ENCODE data around the gene COL23A1. TPM values are rescaled to one million over a fixed set of nuclear protein-coding genes. Genes with fewer than 3 reads are reported as not detected.

COL23A1 gene
- total RNA-seq, 1 experiment from 2014 or later = 0.12 TPM

DNA sequence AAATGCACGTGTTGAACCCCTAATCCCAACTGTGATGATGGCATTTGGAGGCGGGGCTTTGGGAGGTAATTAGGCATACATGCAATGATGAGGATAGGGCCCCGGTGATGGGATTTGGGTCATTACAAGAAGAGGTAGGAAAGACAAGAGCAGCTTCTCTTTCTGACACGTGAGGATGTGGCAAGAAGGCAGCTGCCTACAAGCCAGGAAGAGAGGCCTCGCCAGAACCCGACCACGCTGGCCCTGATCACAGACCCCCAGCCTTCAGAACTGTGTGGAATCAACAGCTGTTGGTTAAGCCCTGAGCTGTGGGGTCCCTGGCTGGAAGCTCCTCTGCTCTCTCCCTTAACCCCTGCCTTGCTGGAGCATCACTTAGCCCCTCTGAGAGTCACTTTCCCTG, 57.5 kb downstream of the COL23A1 start:
- DNase-seq (ENCODE audit: low read depth) = no peak

DNA sequence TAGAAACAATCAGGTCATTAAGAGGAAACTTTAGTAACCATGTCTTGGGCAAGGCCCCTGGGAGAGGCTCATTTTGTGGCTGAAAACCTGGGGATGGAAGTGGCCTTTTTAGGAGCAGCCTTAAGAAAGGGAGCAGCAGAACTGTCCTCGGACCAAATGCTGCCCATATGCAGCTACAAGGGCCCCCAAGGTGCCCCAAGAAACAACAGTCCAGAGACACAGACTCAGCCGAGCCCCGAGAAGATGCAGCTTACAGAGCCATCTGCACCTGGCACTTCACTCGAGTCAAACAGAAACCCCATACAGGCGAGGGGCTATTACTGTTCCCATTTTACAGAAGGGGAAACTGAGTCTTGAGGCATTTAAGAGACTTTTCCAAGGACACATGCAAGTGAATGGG, 58.0 kb downstream of the COL23A1 start:
- DNase-seq (ENCODE audit: low read depth) = no peak

DNA sequence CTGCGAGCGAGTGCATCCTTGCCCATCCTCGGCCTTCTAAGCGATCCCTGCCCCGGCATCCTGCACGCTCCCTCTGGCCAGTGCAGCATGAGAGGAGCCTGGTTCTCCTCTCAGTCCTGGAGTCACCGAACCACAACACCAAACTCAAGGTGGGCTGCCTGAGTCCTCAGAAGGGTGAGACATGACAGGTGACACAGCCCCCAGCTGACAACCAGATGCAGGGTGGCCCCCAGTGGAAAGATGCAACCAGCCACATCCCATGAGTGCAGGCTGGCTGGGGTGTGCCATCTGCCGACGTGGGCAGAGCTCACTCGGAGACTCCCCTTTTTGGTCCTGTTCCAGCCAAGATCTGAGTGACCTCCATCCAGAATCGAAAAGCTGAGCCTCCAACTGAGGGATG, 58.4 kb downstream of the COL23A1 start:
- no peak for DNase-seq (ENCODE audit: low read depth)

DNA sequence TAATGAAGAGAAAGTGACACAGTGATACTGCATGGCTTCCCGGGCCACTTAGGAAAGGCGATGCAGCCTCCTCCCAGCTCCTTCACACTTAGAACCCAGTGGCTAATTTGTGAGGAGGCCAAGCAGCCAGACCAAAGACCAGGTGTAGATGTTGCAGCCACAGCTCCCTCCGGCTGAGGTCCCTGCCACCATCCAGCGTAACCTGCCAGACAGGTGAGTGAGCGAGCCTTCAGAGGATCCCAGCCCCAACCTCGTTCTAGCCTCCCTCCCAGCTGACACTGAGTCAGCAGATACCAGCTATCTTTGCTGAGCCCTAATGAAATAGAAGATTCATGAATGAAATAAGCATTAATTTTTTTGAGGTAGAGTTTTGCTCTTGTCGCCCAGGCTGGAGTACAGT, 59.7 kb downstream of the COL23A1 start:
- no peak for DNase-seq (ENCODE audit: low read depth)

DNA sequence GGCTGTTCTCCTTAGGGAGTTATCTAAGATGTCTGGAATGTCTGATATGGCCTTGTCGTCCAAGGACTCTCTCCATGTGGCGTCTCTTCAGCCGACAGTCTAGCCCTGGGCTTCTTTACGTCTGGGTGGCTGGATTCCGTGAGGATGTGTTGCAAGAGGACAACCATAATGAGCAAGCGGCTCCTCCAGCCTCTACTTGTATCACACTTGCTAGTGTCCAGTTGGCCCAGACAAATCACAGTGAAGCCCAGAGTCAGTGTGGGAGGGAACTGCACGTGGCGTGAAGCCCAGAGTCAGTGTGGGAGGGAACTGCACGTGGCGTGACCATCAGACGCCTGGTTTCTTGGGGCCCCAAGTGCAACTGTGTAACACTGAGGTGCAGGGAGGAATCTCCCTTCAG, 61.1 kb downstream of the COL23A1 start:
- peak; percentile 23 for DNase-seq (ENCODE audit: low read depth)

DNA sequence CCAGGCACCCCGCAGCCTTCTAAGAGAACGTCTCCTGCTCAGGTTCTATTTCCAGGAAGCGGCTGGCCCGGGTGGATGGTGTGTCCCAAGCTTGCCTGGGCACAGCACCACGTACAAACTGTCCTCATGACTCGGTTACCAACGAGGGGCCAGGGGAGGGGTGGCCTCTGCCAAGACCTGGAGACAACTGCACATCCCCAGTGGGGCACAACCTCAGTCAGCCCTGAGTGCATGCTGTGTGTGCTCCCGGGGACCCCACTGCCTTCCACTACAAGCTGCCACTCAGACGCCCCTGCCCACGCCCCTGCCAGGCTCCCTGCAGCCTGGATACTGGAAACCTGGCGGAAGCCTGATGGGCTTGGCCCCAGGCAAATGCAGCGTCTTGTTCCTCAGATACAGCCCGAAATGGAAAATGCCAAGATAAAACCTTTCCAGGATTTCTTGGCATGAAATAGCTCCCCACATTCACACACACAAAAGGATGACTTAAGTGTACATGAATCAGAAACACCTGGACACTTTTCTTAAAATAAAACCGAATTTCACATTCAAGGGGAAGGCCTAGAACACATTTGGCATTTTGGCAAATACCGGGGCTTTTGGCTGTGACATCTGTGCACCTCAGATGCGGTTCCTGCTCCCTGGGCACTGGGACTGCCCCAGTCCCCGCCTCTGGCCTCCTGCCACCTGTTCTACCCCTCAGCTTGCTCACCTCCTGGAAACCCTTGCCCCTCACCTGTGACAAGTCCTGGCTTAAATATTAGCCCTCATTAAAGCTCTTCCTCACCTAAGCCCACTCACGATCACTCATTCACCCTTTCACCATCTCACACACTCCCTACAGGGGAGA, 62.5 kb downstream of the COL23A1 start:
- DNase-seq (ENCODE audit: low read depth) = no peak

DNA sequence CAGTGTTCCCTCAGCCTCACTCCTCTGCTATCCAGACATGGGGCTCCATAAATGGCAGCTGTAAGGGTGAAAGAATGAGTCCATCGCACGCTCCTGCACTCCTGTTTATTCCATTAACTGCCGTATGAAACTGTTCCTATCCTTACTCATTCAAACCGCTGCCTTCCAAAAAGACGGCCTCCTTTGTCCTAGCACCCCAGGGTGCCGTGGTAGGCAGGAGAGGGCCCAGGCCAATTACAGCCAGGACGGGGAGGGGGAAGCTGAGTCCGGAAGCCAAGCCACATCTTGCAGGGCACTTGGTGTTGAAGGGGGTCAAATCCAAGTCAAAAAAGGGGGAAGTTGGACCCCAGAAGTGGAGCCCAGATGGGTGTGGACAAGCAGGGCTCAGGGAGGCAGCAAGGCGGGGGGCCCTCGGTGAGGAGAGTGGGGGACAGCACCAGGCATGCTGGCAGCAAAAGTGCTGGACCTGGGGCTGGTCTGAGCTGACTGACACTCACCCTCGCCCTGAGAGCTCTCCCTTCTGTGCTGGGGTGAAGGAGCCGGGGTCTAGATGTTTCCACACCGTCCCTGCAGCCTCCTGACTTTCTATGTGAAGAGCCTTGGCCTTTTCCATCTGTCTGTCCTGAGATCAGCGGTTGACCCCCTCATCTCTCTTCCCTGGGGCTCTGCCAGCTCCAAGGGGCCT, 63.3 kb downstream of the COL23A1 start:
- DNase-seq (ENCODE audit: low read depth) = peak; percentile 17

DNA sequence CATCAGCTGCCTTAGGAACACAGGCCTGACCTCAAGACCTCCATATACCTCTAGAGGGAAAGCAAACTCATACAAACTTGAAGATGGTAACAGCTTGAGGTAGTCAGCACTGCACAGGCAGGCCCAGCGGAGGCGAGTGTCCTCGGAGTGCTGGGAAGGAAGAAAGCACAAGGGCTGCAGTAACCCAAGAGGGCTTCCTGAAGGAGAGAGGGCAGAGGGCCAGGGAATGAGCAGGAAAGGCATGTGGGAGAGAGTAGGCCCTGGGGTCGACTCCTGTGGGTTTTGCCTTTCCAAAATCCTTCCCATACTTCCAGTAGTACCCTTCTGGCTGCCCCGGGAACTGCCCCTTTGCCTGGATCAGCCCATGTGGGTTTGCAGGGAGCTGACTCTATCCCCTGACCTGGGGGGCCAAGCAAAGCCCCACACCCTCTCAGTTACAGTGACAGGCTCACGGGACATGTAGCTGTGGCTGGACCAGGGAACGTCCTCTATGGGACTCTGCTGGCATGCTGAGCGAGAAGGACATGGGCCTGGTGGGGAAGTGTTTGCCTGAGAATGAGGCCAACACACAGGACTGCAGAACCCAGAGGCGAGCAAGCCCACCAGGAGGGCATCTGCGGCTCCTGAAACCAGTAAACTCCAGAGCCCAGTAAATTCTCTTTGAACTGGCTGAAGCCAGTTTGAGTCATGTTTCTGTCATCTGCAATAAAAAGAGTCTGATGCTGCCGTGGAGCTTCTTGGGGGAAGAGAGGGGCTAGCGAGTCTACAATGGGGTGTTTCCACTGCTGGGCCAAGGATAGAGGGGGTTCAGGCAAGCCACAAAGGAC, 64.1 kb downstream of the COL23A1 start:
- no peak for DNase-seq (ENCODE audit: low read depth)

DNA sequence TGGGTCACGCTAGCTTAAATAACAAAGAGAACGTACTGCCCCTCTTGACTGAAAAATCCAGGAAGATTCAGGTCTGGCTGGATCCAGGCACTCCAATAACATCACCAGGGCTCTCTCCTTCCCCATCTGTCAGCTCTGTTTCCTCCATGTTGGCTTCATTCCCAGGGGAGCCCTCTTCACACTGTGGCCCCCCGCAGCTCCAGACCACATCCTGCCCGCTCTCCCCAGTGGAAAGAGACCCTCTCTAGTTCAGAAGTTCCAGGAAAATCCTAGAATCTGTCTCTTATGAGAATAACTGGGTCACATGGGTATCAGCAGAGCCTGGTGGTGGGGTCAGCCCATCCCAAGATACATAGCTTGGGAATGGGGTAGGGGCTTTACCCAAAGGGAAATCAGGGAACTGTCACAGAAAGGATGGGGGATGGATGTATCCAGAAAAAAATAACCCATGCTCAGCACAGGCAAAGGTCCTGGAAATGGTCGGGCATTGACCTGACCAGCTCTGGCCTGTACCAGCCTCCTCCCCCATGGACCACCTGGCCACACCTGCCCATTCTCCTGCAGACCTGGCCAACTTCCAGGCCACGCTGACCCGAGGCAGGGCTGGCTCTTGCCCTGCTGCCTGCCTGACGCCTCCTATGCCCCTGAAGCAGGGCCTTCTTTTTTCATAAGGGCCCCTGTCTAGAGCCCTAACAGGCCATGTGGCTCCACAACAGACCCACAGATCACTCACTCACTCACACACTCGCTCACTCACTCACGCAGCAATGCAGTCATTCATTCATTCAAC, 65.9 kb downstream of the COL23A1 start:
- DNase-seq (ENCODE audit: low read depth) = no peak

DNA sequence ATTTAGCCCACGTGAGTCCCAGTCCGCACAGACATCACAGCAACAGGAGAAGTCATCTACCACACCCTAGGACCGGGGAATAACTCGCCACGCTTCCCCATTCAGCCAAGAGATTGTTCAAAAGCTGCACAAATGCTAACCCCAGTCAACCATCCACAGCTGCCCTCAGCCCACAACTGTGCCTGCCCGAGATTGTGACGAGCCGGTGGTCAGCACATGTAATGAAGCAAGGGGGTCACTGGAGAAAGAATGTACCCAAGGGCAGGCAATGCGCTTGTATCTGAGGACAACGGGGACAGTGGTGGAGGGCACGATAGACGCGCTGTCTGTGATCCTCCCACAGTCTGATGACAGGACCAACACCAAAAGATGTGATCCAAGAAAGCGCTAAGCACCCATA, 67.8 kb downstream of the COL23A1 start:
- no peak for DNase-seq (ENCODE audit: low read depth)

DNA sequence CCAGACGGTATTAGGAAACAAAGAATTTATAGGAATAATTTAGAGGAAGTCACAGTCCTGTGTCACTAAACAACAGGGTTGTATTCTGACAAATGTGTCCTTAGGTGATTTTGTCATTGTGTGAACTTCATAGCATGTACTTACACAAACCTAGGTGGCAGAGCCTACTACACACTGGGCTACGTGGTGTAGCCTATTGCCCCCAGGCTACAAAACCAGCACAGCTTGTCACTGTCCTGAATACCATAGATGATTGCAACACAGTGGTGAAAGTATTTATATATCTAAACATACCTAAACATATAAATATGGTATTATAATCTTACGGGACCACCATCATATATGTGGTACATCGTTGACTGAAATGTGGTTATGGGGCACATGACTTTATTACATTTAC, 69.3 kb downstream of the COL23A1 start:
- no peak for DNase-seq (ENCODE audit: low read depth)

DNA sequence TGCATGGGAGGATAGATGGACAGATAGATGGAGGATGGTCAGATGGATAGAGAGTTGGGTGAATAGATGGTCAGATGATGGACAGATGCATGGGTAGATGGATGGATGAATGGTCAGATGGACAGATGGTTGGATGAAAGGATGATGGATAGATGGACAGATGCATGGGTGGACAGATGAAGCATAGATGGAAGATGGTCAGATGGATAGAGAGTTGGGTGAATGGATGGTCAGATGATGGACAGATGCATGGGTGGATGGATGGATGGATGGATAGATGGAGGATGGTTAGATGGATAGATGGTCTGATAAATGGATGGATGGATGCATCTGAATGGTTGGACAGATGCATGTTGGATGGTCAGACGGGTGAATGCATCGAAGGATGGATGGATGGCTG, 70.4 kb downstream of the COL23A1 start:
- DNase-seq (ENCODE audit: low read depth) = no peak

DNA sequence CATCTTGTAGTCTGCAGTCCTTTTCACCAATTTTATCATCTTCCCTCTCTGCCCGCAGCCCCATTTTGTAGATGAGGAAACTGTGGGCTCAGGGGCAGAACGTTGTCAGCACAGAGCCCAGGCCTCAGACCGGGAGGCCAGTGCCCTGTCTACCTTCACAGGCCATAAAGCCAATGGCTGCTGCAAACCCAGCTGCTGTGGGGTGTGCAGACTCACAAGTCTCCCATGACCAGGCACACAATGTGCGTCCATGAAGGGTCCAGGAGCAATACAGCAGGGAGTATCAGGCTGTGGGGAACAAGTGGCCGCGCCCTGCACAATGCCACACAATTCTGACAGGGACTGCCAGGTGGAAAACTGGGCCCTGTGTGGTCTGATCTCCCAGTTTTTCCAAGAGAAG, 71.0 kb downstream of the COL23A1 start:
- DNase-seq (ENCODE audit: low read depth) = no peak

DNA sequence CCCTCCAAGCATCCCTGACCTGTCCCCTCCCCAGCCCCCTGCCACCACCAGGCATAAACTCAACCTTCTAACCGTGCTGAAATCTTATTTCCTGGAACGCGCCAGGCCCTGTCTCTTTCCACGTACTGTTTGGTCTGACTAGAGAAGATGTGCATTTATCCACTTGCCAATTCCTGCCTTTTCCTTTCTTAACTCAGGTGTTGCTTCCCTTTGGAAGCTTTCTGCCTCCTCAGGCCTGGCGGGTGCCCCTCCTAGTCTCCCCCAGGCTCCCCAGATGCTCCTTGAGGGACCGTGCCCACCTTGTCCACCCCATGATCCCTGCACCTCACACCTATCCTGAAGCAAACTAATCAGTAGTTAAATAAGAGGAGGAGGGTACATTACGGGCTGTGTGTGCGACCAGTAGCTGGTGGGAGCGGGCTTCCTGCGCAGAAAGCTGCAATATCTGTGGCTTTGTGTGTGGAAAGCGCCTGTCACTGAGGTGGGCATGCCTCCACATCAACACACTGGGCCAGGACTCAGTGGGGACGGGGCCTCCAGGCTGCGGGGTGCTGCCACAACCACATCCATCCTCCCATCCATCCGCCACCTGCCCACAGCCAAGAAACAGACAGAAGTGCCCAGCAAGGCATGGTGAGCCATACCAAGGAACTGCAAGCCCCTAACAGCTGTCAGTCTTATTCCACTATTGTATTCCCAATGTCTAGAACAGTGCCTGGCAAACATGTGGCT, 73.5 kb downstream of the COL23A1 start:
- no peak for DNase-seq (ENCODE audit: low read depth)

DNA sequence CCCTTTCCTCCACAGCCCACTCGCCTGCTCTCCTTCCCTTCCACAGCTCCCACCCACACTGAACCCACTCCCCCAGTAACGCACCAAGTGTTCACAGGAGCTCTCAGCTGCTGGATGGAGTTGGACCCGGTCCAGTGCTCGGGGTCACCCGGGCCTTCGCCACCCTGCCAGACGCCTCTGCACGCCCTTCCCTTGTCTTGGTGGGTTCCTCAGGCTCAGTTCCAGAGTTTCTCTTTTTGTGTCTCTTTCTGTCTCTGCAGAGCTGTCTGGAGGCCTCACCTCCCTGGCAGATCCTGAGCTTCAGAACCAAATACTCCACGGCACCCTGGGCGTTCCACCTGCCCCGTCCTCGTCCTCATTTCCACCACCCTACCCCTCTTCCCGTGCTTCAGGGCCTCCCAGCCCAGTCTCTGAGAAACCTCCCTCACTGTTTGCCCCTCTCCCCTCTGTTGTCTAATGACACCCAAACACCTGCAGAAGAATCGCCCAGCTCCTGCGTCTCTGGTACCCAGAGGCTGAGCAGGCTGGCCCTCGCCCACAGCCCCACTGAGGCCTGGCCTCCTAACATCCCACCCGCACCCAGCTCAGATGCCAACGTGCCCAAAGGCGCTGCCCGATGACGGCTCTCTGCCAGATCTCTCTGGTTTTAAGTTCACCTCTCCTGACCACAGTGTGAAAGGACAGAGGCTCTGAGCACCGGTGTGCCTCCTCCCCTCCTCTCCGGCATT, 74.3 kb downstream of the COL23A1 start:
- DNase-seq (ENCODE audit: low read depth) = no peak

DNA sequence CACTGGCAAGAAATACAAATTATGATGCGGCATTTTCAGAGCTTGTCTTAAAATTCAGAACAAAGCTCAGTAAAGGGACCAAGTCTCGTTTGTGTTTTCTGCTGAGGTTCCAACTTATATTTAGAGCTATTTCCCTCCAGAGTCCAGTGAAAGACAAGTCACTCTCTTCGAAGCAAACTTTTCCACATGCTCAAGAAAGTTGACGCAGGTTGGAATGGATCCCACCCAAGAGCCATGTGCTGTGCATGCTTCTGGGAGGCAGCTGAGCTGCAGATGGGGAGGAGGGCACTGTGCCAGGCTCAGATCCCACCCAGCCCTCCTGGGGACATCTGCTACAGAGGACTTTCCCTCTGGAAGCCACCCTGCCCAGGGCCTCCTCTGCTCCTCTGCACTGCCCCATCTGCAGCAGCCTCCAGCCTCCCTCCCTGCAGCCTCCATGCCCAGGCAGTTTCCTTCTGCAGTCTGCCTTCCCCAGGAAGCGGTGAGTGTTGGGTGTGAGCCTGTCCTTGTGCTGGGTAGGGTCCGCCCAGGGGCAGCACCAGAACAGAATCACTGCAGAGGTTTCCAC, 75.3 kb downstream of the COL23A1 start:
- DNase-seq (ENCODE audit: low read depth) = no peak

DNA sequence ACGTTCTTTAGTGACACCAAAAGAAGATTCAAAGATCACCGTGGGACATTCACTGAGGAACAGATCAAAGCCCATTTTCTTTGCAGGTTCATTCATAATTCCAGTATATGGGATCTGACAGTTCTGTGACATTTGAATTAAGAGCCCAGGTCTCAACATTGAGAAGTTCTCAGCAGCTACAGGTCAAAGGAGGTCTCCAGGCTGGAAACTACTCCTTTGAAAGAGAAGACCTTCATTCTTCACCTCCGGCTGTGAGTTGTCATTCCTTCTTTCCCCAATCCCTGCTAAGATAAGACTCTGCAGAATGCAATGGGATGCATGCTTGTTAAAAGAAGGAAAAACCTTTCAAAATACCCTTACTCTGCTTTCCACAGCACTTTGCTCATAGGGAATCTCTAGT, 79.0 kb downstream of the COL23A1 start:
- DNase-seq (ENCODE audit: low read depth) = no peak

DNA sequence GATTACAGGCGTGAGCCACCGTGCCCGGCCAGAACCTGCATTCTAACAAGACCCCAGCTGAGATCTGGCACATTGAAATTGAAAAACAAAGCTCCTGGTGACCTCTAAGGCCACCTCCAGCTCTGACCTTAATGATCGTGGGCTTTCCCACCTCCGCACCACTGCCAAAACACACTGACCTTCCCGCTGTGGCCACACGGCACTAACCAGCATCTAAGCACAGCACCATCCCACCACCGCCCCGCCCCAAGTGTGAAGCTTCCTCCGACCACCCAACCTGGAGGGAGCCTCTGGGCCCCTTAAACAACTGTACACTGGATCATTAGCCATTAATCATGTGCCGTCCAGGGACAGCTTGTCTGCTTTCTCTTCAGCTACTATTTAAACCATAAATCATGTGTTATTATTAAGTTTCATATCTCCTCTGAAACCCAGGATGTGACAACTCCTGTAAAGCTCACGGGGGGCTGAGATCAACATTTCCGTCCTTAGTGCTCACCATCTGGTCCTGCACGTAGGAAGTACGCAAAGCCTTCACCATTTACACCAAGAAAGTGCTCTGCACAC, 80.6 kb downstream of the COL23A1 start:
- no peak for DNase-seq (ENCODE audit: low read depth)

DNA sequence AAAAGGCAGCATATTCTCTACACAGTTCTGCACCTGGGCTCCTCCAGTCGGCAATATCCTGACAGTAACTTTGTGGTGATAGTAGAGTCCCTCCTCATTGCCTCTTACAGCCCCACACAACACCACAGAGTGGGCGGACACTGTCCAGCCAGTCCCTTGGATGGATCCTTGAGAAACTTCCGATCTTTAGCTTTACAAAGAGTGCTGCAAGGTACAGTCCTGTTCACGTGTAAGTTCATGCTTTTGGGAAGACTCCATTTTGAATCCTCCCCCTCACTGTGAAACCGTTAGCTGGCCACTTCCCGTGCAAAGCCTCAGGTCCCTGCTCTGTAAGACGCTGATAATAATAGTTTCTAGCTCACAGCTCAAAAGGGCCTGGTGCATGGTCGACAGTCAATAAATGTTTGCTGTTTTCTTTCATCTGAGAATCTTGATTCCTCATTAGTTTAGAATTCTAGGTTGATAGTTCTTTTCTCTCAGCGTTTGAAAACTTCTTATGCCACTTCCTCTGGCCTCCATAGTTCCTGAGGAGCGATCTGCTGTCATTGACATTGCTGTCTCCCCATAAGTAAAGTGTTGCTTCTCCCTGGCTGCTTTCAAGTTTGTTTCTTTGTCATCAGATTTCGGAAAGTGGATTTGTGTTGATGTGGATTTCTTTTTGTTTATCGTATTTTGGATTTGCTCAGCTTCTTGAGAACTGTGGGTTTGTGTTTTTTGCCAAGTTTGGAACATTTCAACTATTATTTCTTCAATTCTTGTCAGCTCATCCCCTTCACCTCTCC, 82.9 kb downstream of the COL23A1 start:
- DNase-seq (ENCODE audit: low read depth) = no peak
